Hepatocyte (in vitro differentiated cells): ENCODE results near the gene CACNG7. TPM values are rescaled to one million over a fixed set of nuclear protein-coding genes. Genes with fewer than 3 reads are reported as not detected.

ENCODE experiments used
- DNase-seq: peaks from one replicate; pipeline ENCODE4 v3.0.0-alpha.2; 2016; ENCODE audit warnings: low spot score
- H2AFZ ChIP-seq: fragments of 200-600 bp; sonication (generic); 2 replicates; pipeline ENCODE4 v1.6.0; 2016; ENCODE audit warnings: antibody characterized with exemption, mild to moderate bottlenecking
- H3K27ac ChIP-seq: fragments of 200-600 bp; sonication (generic); 2 replicates; pipeline ENCODE4 v1.5.1; 2016; ENCODE audit warnings: mild to moderate bottlenecking
- H3K27me3 ChIP-seq: fragments of 200-600 bp; sonication (generic); 2 replicates; pipeline ENCODE4 v1.6.1; 2016
- H3K36me3 ChIP-seq: fragments of 200-600 bp; sonication (generic); replicated peaks from 2 replicates; pipeline ENCODE4 v1.5.1; 2016; ENCODE audit warnings: low read depth; ENCODE audit not compliant: insufficient read depth
- H3K4me1 ChIP-seq: fragments of 200-600 bp; sonication (generic); 2 replicates; pipeline ENCODE4 v1.5.1; 2016; ENCODE audit warnings: mild to moderate bottlenecking, moderate library complexity; ENCODE audit not compliant: insufficient read depth
- H3K4me2 ChIP-seq: fragments of 200-600 bp; sonication (generic); 2 replicates; pipeline ENCODE4 v1.6.0; 2016
- H3K4me3 ChIP-seq: fragments of 200-600 bp; sonication (generic); 2 replicates; pipeline ENCODE4 v1.5.1; 2016; ENCODE audit warnings: mild to moderate bottlenecking
- H3K79me2 ChIP-seq: fragments of 200-600 bp; sonication (generic); 2 replicates; pipeline ENCODE4 v1.6.0; 2017; ENCODE audit warnings: mild to moderate bottlenecking
- H3K9me2 ChIP-seq: fragments of 200-600 bp; sonication (generic); replicated peaks from 2 replicates; pipeline ENCODE4 v1.6.0; 2017; ENCODE audit warnings: mild to moderate bottlenecking; ENCODE audit not compliant: insufficient read depth
- H3K9me3 ChIP-seq: fragments of 200-600 bp; sonication (generic); 2 replicates; pipeline ENCODE4 v1.5.1; 2016; ENCODE audit warnings: low read depth, mild to moderate bottlenecking
- H4K20me1 ChIP-seq: fragments of 200-600 bp; sonication (generic); 2 replicates; pipeline ENCODE4 v1.6.0; 2016; ENCODE audit warnings: mild to moderate bottlenecking; ENCODE audit not compliant: insufficient read depth, poor library complexity, severe bottlenecking
- EZH2 ChIP-seq: fragments of 200-600 bp; sonication (generic); IDR thresholded peaks from 2 replicates; pipeline ENCODE4 v1.6.1; 2016; ENCODE audit warnings: antibody characterized with exemption, mild to moderate bottlenecking, borderline replicate concordance
- EZH2phosphoT487 ChIP-seq: fragments of 200-600 bp; sonication (generic); IDR thresholded peaks from one replicate; pipeline ENCODE4 v1.6.1; 2018; ENCODE audit warnings: antibody characterized with exemption, mild to moderate bottlenecking, low read depth, moderate library complexity; ENCODE audit not compliant: unreplicated experiment, severe bottlenecking
- WGBS: methylation state at CpG from one replicate; pipeline ENCODE4 v1.1.6; 2016; ENCODE audit warnings: low lambda C conversion rate; ENCODE audit errors: missing lambda C conversion rate; 5-methylcytosine and 5-hydroxymethylcytosine counted together
- polyA plus RNA-seq: library from polyadenylated mRNA; unstranded; fragments of >200 nt; fragmentation: Nextera tagmentation; extraction: Ambion mirVana; gene quantifications from 2 replicates; pipeline ENCODE4 v1.2.1, GENCODE V29; 2016
- total RNA-seq: library from RNA; depleted of rRNA; stranded (reverse); fragments of >200 nt; gene quantifications from 2 replicates; pipeline ENCODE4 v1.2.3, GENCODE V29; 2014
- TF ChIP-seq, protein P1 (sequence below): fragments of 200-600 bp; sonication (generic); IDR thresholded peaks from 2 replicates; pipeline ENCODE4 v1.5.1; 2016; ENCODE audit warnings: antibody characterized with exemption, mild to moderate bottlenecking; ENCODE audit not compliant: poor library complexity

The CACNG7 gene
- total and polyA plus RNA-seq, 2 experiments from 2014 or later, result 0.31 to 0.90 TPM

- Histone ChIP-seq H3K4me2 (peak overlapping the region; percentile 84), H3K4me1 (peaks cover 8% of the 10 kb centered on the region), H3K9me3 (no peaks in the 10 kb centered on the region), H3K36me3 (no peaks in the 10 kb centered on the region), H4K20me1 (no peaks in the 10 kb centered on the region), H3K9me2 (no peaks in the 10 kb centered on the region), H3K27me3 (peaks cover 37% of the 10 kb centered on the region), H2AFZ (no peak overlapping the region), H3K27ac (no peak overlapping the region), H3K4me3 (no peak overlapping the region), H3K79me2 (no peaks in the 10 kb centered on the region)
- TF ChIP-seq, protein P1, sequence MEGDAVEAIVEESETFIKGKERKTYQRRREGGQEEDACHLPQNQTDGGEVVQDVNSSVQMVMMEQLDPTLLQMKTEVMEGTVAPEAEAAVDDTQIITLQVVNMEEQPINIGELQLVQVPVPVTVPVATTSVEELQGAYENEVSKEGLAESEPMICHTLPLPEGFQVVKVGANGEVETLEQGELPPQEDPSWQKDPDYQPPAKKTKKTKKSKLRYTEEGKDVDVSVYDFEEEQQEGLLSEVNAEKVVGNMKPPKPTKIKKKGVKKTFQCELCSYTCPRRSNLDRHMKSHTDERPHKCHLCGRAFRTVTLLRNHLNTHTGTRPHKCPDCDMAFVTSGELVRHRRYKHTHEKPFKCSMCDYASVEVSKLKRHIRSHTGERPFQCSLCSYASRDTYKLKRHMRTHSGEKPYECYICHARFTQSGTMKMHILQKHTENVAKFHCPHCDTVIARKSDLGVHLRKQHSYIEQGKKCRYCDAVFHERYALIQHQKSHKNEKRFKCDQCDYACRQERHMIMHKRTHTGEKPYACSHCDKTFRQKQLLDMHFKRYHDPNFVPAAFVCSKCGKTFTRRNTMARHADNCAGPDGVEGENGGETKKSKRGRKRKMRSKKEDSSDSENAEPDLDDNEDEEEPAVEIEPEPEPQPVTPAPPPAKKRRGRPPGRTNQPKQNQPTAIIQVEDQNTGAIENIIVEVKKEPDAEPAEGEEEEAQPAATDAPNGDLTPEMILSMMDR, result no peak
- no peak for TF ChIP-seq EZH2phosphoT487
- TF ChIP-seq EZH2, result no peak
- no peak for DNase-seq
- 83% methylated on average over 12 of the region's 13 CpGs for WGBS
Measured at GRCh38 chr19:53981376-53981951, 72.4 kb downstream of the CACNG7 start.

DNA sequence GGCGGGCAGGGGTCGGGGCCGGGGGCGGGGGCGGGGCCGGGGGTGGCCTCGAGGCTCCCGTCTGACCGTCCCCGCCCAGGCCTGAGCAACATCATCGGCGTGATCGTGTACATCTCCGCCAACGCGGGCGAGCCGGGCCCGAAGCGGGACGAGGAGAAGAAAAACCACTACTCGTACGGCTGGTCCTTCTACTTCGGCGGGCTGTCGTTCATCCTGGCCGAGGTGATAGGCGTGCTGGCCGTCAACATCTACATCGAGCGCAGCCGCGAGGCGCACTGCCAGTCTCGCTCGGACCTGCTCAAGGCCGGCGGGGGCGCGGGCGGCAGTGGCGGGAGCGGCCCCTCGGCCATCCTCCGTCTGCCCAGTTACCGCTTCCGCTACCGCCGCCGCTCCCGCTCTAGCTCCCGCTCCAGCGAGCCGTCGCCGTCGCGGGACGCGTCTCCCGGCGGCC lies 72.9 kb downstream of the CACNG7 start:
- no peaks in the 10 kb centered on the region for H3K9me3 ChIP-seq
- 1% methylated on average over 25 of the region's 62 CpGs for WGBS
- H3K27ac ChIP-seq, result no peak overlapping the region
- H3K27me3 ChIP-seq, result peaks cover 37% of the 10 kb centered on the region
- H3K4me1 ChIP-seq, result peaks cover 8% of the 10 kb centered on the region
- H2AFZ ChIP-seq, result peak overlapping the region; percentile 49
- H3K36me3 ChIP-seq, result no peaks in the 10 kb centered on the region
- DNase-seq, result peak; percentile 55
- H3K79me2 ChIP-seq, result no peaks in the 10 kb centered on the region
- TF ChIP-seq EZH2 (peak; percentile 69), EZH2phosphoT487 (peak; percentile 57)
- TF ChIP-seq, protein P1, result no peak
- H4K20me1 ChIP-seq, result no peaks in the 10 kb centered on the region
- no peak overlapping the region for H3K4me3 ChIP-seq
- H3K4me2 ChIP-seq, result peak overlapping the region; percentile 84
- no peaks in the 10 kb centered on the region for H3K9me2 ChIP-seq

GRCh38 chr19:53982611-53983010 lies 73.5 kb downstream of the CACNG7 start:
- no peaks in the 10 kb centered on the region for H3K9me2 ChIP-seq
- H3K4me2 ChIP-seq, result peak overlapping the region; percentile 74
- no peak overlapping the region for H3K4me3 ChIP-seq
- TF ChIP-seq EZH2 (no peak), EZH2phosphoT487 (no peak)
- TF ChIP-seq, protein P1, result no peak
- peak; percentile 67 for DNase-seq
- no peaks in the 10 kb centered on the region for H3K9me3 ChIP-seq
- no peak overlapping the region for H3K27ac ChIP-seq
- peaks cover 8% of the 10 kb centered on the region for H3K4me1 ChIP-seq
- no peaks in the 10 kb centered on the region for H4K20me1 ChIP-seq
- H2AFZ ChIP-seq, result no peak overlapping the region
- peaks cover 37% of the 10 kb centered on the region for H3K27me3 ChIP-seq
- no CpG with 5 or more reads among the region's 61 CpGs for WGBS
- H3K79me2 ChIP-seq, result no peaks in the 10 kb centered on the region
- no peaks in the 10 kb centered on the region for H3K36me3 ChIP-seq
